ENCODE data around the gene ADGRL3.

DNA sequence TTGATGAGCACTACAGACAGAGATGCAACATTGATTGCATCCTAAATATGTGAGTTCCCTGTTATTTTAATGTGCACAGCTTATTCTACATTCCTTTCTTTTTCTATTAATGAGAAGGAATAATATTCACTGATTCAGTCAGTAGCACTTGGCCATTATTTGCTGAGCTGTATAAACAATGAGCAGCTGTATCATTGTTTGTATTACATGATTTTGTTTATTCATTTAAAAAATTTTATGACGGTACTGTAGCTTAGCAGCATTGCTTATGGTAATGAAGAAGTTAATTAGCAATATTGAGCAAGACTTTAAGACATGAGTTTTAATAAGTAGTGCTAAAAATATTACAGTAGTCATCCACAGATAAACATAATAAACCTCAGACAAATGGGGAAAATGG, 582.0 kb downstream of the ADGRL3 start:
- TF ChIP-seq, protein P1, sequence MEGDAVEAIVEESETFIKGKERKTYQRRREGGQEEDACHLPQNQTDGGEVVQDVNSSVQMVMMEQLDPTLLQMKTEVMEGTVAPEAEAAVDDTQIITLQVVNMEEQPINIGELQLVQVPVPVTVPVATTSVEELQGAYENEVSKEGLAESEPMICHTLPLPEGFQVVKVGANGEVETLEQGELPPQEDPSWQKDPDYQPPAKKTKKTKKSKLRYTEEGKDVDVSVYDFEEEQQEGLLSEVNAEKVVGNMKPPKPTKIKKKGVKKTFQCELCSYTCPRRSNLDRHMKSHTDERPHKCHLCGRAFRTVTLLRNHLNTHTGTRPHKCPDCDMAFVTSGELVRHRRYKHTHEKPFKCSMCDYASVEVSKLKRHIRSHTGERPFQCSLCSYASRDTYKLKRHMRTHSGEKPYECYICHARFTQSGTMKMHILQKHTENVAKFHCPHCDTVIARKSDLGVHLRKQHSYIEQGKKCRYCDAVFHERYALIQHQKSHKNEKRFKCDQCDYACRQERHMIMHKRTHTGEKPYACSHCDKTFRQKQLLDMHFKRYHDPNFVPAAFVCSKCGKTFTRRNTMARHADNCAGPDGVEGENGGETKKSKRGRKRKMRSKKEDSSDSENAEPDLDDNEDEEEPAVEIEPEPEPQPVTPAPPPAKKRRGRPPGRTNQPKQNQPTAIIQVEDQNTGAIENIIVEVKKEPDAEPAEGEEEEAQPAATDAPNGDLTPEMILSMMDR (IDR thresholded peaks at IDR 0.05; ENCODE audit: low read depth, low read length, missing input control): no peak
- TF ChIP-seq YY1 (IDR thresholded peaks at IDR 0.05): no peak

All from liver (tissue), 2 donors.